GM18502 (cell line): ENCODE results near the gene SLC24A5.
A peak's percentile ranks its signal among the peaks of the same experiment; 100 is the strongest.

Experiments used
- ATAC-seq: cut with Tn5 transposase; IDR thresholded peaks from one replicate; pipeline ENCODE4 v1.9.1; 2021; ENCODE audit warnings: mild to moderate bottlenecking; ENCODE audit not compliant: unreplicated experiment, poor library complexity

SLC24A5 gene

DNA sequence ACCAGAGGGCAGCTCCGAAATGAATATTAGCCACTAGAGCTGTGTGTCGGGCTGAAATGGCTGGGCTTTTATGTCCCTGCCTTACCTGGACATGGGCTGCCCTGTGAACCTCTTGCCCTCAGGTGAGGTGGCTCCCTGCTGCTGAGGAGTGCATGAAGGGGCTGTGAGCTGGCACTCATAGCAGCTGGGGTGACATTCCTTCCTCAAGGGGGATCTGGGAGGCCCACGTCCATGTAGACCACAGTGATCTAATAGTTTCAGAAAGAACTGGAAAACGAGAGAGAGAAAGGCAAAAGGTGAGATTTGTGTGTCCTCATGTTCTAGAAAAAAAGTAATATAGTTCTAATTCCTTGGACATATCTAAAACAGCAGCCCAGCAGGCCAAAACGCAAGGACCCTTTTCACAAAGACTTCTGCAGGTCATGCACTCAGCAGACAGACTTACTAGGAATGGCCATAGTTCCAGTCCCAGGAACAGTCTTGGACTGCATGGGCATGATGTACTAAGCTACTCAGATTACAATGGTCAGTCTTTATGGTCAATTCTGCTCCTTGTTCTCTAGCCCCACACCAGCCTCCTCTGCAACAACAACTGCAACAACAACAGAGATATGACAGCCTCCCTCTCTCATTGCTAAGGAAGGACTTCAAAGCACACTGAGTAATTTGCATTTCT is 10.8 kb upstream of the SLC24A5 start:
- no peak for ATAC-seq

DNA sequence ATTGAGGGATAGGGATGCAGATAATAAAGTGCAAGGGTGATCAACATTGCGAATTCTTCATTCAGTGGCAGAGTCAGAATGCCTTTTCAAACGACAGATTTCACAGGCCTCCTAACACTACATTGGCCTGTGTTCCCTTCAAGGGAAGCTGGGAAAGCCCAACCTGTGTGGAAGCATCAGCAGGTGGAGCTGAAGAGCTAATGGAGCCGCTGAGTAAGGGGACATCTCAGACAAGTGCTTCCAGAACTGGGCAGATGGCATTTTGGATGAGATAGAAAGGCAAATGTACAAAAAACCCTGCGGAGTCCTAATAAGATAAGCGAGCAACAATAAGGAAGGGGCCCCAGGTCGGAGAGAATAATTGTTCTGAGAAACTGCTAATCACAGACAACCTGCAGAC is 8.5 kb upstream of the SLC24A5 start:
- ATAC-seq, result no peak

DNA sequence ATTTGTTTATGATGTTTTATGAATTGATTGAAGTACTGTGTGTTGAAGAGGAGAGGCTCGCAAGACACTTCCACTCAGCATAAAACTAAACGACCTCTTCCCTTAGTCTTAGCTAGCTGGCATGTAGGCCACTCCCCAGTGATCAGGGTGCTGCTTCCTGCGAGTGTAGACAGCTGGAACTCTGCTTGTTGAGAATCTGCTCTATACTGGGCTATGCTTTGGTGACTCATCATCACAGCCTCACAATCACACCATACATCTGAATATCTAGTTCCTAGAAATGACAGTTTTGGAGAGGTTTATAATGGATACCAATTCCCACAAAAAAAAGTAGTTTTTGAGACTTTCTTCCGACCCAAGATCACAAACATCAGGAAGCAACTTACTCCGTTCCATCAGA is 1.5 kb upstream of the SLC24A5 start:
- no peak for ATAC-seq

GRCh38 chr15:48121849-48122248 is 1.1 kb downstream of the SLC24A5 start:
- ATAC-seq, result no peak

DNA sequence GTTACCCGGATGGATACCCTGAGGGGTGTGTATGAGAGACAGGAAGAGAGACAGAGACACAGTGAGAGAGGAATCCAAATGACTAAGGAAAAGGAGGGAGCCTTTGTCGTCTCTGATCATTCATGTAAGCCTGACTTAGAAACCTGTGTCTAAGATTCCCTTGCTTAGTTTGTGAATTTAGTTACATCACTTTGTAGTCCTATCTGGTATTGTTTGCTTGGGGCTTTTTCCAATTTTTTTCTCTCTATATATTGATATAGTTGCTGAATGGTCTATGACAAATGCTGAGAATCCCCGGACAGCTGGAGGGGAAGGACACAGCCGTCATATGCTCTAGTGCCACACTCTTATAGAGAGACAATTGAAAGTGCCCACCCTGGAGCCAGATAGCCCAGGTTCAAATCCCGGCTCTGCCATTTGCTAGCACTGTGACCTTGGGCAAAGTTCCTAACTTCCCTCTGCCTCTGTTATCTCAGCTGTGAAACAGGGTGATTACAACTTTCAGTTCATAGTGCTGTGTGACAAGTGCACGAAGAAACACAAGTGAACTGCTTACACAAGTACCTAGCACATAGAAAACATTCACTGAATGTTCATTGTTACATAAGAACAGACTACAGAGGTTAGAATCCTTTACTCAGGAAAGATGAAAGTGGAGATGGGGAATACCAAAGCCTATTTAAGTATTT is 6.0 kb downstream of the SLC24A5 start:
- no peak for ATAC-seq

- no peak for ATAC-seq
Observed at GRCh38 chr15:48131324-48131723, 10.5 kb downstream of the SLC24A5 start.

DNA sequence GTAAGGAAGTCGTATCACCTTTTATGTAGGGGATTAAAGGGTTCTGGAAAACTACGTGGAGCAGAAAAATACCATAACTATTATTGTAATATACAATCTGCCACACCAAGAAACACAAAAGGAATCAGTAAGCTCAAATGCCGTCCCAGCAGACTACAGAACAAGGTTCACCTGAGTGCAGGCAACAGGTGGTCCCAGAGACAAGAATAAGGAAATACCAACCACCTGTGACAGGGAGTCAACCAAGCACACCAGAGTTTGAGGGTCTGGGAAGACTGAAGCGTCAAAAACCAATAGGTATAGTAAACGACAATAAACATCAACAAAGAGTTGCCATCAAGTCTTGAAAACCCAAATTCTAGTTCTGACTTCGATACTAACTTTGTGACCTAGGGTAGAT is 12.1 kb downstream of the SLC24A5 start:
- no peak for ATAC-seq

GRCh38 chr15:48143856-48144255 is 23.1 kb downstream of the SLC24A5 start:
- ATAC-seq, result no peak

- peak; percentile 67 for ATAC-seq
Observed at GRCh38 chr15:48144889-48145288, 24.1 kb downstream of the SLC24A5 start.

DNA sequence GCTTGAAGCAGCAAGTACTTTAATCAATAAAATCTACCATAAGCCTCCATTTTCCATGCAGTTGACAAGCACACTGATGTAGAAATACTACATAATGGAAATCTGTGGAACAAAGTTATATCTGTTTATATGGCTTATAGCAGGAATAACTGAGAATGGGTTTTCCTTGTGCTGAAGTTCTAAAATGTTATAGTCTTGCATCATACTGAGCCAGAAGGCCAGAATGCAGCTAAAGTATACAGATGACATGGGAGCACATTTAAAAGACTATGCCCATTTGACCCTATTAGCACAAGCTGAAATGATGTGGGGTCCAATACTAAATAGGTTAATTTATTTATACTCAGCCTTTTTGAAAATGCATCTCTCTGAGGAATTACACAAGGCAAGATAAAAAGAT is 25.1 kb downstream of the SLC24A5 start:
- no peak for ATAC-seq

DNA sequence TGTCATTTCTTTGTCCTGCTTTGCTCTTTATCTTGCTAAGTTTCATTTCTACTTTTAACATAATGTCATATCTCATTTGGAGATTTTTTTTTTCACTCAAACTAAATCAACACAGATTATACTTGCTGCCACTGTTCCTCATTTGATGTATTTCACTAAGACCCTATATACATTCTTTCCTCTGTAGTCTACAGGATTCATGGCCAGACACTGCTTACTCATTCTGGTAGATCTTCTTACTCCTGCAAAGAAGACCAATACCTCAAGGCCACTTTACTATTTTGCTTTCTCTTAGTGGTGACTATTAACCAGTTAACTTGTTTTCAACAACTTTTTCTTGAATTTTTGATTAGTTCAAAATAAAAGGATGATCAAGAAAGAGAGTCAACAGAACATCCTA is 26.6 kb downstream of the SLC24A5 start:
- no peak for ATAC-seq

DNA sequence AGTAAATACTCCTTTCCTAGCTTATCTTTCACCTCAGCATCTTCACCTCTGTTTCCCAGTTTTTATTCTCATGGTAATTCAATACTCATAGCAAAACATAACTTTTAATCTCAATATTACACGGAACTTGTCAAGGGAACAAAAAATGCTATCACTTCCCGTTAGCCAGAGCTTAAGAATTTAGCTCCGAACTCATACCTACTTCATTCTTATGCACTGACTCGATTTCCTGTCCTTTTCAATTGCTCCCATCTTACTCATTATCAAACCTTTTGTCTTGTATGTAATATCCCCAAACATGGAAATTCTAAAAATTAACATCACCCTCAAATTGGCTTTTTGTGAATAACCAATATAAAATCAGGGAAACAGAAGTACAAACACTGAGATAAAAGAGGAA is 29.1 kb downstream of the SLC24A5 start:
- ATAC-seq, result no peak

- ATAC-seq, result no peak
Observed at GRCh38 chr15:48153526-48153925, 32.7 kb downstream of the SLC24A5 start.

GRCh38 chr15:48168616-48169015 is 47.8 kb downstream of the SLC24A5 start:
- ATAC-seq, result no peak

DNA sequence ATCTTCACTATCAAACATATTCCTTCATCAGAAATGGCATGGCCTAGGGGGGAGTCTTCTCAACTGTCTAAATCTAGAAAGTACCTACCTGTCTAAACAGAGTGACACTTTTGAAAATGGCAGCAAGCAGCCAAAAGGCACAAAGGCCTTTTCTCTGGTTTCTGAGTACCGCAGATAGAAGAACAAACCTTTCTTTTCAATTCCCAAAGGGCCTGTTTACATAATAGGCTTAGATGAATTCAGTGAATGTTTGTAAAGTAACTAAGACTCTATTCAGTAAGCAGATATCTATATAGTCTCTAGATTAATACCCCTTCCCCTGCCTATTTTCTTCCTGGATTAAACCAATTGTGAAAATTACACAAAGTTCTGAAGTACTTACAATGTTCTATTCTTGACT is 50.2 kb downstream of the SLC24A5 start:
- ATAC-seq, result no peak

DNA sequence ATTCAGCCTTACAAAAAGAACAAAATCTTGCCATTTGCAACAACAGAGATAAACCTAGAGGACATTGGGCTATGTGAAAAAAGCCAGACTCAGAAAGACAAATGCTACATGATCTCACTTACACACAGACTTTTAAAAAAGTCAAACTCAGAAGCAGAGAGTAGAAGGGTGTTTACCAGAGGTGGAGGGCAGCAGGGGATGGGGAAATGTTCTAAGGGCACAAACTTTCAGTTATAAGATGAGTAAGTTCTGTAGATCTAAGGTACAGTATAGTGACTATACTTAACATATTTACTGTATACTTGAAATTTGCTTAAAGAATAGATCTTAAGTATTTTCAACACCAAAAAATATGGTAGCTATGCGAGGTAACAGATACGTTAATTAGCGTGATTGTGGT is 54.3 kb downstream of the SLC24A5 start:
- no peak for ATAC-seq

DNA sequence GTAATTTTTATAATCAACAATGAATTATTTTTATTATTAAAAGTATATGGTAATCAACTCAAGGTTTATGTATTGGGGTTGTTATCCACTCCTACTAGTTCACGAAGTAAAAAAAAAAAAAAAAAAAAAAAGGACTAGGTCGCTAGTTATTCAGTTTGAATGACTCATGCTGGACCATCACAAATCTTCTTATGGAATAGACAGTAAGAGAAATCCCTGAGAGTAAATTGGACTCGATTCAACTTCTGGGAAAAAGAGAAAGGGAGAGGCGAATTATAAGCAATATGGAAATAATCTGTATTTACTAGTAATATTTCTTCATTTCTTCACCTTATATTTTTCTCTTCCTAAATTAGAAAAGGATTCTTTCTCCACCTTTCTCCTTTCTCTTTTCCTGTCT is 55.3 kb downstream of the SLC24A5 start:
- no peak for ATAC-seq

- ATAC-seq, result no peak
Observed at GRCh38 chr15:48176957-48177356, 56.2 kb downstream of the SLC24A5 start.

GRCh38 chr15:48177383-48177765 is 56.6 kb downstream of the SLC24A5 start:
- peak; percentile 77 for ATAC-seq

DNA sequence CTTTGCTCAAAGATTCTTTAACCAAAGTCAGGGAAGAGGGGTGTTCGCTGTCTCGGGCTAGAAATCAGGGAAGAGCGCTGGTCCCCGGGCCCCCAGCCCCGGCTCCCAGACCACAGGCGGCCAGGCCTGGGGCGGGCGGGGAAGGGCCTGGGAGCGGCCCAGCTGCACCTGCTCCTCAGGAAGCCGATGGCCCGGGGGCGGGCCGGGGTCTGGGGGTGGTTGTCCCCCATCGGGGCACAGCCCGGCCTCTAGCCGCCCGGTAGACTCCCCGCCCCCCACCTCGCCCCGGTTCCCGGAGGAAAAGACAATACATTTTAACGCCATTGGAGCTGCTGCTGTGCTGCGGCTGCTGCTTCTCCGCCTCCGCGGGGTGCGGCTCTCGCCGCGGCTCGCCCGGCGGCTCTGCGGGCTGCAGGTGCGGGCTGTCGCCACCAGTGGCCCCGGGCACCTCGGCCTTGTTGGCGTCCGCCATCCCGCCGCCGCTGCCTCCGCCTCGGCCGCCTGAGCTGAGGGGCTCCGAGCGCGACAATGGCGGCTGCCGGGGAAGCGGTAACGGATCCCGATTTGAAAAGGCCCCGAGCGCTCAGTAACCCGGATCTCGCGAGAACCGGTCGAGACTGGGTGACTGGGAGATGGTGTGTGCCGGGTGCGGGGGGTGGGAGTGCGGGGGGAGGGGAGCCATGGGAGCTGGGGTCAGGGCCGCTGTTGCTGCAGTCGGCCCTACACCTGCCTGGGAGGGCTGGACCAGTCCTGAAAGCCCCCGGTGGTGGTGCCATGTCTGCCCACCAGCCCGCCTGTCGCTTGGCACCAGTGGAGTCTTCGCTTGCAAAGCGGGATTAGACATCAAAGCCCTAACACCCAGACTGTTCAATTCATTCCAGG is 57.2 kb downstream of the SLC24A5 start, which contains the start of gene MYEF2:
MYEF2 (minus strand) TSS at position 530 of the 882 bp plus-strand sequence; CDS start at position 472, 58 bp downstream.
- peak; percentile 85 for ATAC-seq

DNA sequence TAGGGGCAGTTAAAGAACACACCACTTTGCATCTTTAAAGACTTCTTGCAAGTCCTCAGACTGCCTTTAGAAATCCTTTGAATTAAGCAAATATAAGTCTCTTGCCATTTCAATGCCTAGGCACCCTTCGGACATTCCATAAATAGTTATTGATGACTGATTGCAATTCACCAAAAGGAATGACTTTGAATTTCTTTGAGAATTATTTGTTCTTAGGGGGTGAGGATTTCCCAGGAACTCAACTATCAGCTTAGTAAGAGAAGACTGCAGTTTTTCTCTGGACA is 57.8 kb downstream of the SLC24A5 start:
- no peak for ATAC-seq
